GDM1 (cell line): ENCODE measurements around the gene RNF208.
"Not testable (repeated sequence)": the region's sequence is repeated elsewhere in the genome, so short reads cannot be mapped to it uniquely, and the experiment has no call there.

Experiments
- DNase-seq: peaks from one replicate; lab custom pipeline; 2025; lab: John Stamatoyannopoulos, UW

The RNF208 gene

DNA sequence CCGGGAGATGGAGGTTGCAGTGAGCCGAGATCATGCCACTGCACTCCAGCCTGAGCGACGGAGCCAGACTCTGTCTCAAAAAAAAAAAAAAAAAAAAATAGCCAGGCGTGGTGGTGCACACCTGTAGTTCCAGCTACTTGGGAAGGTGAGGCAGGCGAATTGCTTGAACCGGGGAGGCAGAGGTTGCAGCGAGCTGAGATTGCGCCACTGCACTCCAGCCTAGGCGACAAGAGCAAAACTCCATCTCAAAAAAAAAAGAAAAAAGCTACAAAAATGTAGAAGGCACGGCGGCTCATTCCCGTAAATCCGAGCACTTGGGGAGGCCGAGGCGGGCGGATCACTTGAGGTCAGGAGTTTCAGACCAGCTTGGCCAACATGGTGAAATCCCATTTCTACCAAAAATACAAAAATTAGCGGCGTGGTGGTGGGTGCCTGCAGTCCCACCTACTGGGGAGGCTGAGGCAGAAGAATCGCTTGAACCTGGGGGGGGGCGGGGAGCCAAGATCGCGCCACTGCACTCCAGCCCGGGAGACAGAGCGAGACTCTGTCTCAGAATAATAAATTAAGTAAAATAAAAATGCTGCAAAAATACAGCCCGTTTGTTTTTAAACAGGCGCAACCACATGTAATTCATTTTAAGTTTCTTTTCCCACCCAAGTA is 17.6 kb upstream of the RNF208 start:
- not testable (repeated sequence) for DNase-seq

DNA sequence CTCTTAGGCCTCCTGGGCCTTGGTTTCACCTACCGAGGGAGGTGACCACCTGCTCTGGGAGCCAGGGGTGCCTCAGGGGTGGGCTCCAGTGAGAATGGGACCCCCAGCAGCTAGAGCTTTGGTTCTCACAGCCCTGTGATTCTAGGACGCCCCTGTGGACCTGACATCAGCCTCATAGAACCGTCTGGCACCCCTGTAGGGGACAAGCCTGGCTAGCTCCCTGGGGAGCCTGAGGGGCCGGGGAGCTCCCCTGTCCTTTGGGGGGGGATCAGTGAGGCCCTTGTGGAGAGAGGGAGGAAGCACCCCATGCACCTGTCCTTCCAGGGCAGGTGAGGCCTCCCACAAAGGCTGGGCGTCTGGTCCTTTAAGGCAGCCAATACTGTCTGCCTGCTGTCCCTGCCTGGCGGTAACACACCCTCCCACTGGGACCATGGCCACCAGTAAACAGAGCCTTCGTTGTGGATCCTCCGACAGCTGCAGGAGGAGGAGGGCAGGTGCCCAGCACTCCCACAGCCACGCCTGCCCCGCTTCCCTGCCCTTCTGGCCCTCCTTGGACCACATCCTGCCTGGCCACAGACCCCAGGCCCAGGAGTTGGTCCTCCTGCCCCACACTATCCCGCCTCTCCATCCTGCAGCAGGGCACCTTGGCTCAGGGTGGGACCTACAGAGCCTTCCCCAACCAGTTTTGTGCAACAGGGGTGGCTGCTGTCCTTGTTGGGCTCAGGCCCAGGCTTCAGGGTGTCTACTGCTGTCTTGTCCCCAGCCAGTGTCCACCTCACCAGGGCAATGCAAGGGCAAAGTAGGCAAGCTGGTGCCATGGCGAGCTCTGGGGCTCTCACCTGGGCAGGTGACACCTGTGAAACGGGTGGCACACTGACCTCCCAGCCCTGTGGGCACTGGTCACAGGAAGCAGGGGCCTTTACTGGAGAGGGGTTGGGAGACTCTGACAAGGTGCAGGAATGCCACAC is 16.0 kb upstream of the RNF208 start:
- DNase-seq = no peak

DNA sequence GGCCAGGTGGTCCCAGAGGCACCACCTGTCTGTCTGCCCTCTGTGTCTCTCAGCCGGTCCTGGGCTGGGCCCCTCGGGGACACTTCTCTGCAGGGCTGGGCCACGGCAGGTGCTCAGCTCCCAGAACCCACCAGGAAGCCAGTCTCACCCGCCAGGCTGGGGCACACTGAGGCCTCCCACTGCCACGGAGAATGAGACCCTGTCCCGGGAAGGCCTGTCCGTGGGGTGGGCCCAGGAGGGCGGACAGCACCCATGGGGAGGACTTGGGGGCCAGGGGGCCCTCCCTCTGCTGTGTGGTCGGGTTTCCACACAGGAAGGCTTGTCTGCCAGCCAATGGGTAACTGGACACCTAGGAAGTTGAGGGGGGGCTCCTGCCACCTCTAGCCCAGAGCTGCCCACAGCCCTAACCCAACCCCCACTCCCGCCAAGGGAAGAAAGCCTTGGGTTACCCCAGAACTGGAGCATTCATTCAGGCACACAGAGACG is 14.9 kb upstream of the RNF208 start:
- no peak for DNase-seq

DNA sequence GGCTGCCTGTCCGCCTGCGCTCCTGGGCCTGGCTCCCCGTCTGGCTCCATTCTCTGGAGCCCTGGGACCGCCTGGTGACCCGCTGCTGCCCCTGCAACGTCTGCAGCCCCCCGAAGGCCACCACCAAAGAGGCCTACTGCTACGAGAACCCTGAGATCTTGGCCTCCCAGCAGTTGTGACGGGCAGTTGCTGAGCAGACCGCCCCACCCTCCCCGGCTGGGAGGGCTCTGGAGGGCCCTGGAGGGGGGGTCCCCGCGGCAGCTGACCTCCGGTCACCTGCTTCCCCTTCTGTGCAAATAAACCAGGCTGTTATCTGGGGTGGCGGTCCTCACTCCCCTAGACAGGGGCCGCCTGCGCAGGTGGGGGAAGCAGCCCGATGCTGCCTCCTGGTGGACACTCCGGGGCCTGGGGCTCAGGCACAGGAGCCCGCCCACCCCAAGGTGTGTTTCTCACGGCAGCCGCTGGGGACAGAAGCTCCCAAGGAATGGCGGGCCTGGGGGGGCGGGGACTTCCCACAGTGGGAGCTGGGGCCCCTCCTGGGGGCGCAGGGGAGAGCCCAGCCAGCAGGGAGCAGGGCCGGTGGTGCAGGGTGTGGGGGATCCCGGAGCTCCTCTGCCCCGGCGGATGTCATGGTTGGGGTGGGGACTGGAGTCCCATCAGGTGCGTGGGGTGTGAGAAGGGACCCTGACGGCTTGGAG is 14.3 kb upstream of the RNF208 start:
- DNase-seq = peak; percentile 77

DNA sequence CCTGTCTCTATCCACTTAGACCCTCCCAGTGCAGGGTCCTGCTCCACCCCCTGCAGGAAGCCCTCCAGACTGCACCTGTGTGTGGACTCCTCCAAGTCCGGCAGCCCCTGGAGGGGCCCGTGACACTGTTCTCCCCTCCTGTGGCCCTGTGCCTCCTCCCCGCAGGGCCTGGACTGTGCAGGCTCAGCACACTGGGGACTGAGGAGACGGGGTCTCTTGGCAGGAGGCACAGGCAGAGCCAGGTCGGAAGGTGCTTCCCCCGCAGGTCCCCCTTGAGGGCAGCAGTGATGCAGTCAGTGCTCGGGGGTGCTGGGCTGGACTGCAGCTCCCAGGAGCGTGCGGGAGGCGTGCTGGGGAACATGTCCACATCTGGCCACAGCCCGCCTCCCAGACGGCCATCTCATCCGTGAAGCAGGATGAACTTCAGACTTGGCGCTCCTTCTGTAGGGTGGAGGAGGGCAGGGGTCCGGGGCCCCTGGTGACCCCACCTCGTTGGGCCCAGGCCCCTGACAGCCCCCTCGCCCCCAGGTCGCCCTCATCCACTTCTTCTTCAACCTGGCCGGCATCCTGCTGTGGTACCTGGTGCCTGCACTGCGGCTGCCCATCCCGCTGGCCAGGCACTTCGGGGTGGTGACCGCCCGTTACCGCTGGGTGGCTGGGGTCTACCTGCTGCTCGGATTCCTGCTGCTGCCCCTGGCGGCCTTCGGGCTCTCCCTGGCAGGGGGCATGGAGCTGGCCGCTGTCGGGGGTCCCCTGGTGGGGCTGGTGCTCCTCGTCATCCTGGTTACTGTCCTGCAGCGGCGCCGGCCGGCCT is 13.6 kb upstream of the RNF208 start:
- no peak for DNase-seq

DNA sequence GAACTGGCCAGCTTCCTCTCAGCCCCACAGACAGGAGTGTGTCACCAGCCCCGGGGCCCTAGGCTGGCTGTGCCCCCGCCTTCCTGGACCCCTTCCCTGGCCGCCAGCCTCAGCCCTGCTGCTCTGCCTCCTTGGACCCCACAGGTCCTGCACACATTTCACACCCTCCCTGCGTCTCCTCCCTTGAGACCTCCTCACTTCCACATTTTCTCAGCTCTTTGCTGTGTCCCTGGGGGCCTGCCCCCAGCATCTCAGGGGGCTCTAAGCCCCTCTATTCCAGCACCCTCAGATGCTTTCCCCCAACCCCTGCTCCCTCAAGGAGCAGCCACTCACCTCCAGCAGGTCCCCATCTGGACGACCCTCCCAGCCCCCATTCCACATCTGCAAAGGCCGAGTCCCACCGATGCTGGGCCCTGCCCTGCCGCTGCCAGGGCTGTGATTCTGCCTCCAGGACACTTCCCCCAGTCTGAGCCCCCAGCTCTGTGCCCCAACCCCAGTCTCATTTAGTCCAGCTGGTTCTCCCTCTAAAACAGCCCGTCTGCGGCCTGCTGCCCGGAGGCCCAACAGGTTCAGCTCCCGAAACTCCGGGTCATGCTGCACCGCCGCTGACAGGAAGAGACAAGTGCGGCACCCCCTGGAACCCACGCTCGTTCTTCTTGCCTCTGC is 12.9 kb upstream of the RNF208 start:
- DNase-seq = no peak

DNA sequence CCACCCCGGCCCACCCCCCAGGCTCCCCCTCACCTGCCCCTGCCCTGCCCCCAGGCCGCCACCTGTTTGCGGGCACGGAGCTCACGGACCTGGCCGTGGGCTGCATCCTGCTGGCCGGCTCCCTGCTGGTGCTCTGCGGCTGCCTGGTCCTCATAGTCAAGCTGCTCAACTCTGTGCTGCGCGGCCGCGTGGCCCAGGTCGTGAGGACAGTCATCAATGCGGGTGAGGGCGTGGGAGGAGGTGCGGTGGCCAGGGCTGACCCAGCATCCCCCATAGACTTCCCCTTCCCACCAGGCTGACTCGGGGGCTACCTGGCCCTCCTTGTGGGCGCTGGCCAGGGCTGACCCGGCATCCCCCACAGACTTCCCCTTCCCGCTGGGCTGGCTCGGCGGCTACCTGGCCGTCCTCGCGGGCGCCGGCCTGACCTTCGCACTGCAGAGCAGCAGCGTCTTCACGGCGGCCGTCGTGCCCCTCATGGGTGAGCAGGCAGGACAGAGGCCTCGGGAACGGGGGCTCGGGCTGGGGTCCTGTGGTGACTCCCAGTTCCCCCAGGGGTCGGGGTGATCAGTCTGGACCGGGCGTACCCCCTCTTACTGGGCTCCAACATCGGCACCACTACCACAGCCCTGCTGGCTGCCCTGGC is 12.1 kb upstream of the RNF208 start:
- no peak for DNase-seq

DNA sequence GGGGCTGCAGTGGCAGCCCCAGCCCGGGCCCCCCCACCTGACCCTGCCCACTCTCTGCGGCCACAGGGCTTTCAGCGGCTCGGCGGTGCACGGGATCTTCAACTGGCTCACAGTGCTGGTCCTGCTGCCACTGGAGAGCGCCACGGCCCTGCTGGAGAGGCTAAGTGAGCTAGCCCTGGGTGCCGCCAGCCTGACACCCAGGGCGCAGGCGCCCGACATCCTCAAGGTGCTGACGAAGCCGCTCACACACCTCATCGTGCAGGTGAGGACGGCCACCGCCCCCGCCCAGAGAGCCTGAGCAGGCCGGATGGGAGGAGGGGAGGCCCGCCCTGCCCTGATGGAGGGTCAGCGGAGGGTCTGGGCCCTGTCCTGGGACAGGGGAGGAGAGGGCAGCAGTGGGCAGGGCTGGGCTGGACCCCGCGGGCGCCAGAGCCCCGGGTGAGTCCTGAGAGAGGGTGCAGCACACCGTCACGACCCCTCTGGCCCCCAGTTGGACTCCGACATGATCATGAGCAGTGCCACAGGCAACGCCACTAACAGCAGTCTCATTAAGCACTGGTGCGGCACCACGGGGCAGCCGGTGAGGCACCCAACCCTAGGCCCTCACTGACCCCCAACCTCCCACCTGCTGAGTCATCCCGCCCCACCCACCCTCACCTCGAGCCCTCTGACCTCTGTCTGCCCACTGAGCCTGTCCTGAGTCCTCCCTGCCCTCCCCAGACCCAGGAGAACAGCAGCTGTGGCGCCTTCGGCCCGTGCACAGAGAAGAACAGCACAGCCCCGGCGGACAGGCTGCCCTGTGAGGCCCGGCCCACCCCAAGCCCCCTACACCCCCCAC is 11.3 kb upstream of the RNF208 start:
- DNase-seq = no peak

DNA sequence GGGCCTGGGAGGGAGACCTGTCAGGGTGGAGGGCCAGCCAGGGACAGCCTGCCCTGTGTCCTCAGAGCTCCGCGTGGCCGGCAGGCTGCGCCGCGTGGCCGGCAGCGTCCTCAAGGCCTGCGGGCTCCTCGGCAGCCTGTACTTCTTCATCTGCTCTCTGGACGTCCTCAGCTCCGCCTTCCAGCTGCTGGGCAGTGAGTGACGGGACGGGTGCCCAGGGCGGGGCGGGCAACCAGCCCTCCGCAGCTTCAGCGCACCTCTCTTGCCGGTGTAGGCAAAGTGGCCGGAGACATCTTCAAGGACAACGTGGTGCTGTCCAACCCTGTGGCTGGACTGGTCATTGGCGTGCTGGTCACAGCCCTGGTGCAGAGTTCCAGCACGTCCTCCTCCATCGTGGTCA is 10.5 kb upstream of the RNF208 start:
- DNase-seq = no peak

DNA sequence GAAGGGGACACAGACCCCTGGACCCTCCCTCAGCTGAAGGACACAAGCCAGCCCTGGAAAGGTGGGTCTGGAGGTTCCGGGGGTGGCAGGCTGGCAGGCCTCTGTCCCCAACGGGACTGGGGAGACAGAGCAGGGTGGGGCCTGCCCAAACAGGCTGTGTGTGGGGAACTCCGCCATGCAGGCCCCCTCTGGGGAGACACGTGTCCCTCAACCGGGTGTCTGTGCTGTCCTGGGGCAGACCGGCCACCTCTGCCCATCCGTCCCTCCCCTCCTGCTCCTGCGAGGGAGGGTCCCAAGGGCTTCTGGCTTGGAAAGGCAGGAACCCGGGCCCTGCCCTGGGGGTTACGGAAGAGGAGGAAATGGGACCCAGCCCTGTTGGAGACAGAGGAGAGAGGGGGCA is 10.1 kb upstream of the RNF208 start:
- DNase-seq = no peak

DNA sequence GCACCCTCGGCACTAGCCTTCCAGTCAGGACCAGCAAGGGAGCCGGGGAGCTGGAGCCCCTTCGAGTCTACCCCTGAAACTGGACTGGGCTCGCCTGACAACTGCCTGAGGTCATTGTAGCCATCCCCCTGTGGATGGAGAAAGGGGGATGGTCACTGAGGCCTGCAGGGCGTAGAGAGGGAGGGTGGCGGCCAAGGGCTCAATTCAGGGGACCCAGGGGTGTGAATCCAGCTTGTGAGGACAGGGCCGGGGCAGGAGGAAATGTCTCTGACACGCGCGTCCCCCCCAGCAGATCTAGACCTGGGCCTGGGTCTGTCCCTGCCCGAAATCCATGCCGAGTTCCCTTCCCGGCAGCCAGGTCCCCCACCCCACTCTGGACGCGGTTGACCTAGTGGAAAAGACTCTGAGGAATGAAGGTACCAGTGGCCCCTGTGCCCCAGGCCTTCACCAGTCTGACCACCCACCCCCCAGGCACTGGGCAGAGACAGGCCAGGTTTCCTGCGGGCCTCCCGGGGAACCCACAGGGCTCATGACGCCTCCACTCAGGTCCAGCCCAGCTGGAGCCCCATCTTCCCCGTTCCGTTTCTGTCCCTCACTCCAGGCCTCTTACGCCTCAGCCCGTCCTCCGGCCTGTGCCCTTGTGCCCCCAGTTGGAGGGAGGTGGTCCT is 9.5 kb upstream of the RNF208 start:
- no peak for DNase-seq

DNA sequence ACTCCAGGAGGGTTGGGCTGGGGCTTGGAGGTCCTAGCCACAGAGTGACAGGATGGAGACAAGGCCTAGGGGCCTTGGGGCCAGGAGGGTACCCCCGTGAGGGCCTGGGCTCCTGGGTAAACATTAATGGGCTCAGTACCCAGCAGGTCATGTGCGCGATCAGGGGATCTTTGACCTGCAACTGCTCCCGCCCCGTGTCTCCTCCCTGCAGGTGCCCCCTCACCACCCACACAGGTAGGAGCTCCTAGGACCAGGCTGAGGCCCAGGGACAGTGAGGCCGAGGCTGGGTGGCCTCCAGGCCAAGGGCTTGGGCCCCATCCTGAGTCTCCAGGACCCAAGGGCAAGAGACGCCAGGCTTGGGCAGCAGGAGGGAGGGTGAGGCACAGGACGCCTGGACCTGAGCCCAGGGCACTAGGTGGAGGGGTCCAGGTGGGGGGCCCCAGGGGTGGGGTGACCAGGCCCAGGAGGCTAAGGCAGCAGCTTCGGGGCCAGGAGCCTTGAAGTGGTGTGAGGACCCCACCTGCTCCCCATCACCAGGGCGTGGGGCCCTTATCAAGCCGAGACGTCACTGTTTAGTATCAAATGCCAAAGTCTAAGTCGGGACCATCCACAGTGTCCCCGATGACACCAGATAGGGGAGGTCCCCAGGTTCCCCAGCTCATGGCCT is 8.8 kb upstream of the RNF208 start, which contains the start of gene SLC34A3:
TSS of gene SLC34A3 (plus strand) at position 197 of the 667 bp plus-strand sequence. CDS start 802 bp downstream, outside the sequence.
- no peak for DNase-seq

DNA sequence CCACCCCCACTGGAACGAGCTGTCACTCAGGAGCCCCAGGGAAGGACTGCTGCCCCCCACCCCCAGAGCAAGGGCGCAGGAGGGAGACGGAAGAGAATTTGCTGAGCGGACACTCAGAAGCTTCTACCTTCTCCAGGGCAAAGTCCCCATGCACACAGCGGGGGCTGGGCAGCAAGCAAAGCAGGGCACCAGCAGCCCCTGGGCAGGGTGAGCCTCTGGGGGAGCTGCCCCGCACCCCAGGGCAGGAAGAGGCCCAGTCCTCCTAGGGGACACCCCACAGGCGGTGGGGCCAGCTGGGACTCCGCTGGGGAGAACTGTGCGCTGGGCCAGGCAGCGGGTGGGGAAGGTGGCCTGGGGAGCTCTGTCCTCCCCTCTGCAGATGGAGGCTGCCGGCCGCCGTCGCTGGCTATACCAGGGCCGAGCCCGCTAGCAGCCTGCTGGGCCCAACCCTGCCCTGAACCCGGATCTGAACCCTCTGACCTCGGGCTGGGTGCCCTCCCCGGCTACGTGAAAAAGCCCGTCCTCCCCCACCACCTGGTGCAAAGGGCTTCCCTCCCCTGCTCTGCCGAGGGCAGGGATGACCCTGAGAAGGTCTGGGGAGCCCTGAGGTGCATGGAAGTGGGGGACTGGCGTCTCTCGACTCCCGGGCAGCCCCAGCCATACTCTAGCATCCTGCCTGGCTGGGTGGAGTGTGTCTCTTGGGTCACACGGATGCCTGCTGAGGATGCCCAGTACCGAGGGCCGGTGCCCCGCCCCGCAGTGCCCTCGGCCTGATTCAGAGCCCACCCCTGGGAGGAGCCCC is 8.1 kb upstream of the RNF208 start:
- no peak for DNase-seq

DNA sequence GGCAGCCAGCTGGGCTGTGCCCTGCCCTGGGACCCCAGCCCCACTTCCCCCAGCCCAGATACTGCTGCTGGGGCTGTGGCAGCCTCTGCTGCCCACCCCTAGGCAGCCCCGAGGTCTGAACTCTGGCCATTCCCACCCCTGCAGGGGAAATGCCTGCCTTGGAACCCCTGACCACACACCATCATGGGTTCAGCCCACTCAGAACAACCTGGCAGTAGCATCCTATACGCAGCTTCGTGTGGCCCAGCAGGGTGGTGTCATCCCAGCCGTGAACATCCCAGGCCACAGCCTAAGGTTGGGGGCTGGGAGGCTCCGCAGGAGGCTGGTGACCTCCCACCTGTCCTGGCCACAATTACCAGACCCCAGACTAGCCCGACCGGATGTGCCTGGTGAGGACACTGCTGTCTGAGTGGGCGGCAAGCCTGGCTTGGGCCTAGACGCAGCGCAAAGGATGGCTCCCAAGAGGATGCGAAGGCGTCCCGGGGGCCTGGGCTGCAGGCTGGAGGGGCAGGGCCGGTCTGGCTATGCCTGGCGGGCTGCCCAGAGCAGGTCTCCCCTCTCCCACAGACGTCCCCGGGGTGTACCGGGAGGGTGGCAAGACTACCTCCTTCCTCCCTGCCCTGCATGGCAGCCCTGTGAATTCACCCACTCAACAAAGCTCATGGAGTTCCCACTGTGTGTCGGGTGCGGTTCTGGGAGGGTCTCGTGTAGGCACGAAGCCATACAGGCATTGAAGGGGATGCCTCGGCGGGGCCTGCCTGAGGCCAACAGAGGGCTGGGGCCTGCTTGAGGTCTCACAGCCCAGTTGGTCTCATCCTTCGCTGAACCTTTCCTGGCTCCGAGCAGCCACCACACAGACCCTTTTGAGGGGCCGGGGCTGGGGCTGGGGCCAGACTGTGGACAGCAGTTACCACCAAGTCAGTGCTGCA is 7.2 kb upstream of the RNF208 start:
- DNase-seq = no peak

DNA sequence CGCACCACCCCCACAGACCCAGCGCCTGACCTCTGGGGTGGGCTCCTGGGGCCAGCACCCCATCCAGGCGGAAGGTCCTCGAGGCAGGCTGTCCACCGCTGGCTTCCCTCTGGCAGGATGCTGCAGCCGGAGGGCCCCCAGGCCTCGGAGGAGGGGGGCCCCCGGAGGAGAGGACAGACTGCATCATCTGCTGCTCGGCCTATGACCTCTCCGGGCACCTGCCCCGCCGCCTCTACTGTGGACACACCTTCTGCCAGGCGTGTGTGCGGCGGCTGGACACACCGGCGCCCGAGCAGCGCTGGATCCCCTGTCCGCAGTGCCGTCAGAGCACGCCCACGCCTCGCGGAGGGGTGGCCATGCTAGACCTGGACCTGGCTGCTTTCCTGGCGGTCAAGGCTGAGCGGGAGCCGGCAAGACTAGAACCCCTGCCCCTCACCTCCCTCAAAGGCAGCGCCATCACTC is 6.5 kb upstream of the RNF208 start:
- DNase-seq = no peak

DNA sequence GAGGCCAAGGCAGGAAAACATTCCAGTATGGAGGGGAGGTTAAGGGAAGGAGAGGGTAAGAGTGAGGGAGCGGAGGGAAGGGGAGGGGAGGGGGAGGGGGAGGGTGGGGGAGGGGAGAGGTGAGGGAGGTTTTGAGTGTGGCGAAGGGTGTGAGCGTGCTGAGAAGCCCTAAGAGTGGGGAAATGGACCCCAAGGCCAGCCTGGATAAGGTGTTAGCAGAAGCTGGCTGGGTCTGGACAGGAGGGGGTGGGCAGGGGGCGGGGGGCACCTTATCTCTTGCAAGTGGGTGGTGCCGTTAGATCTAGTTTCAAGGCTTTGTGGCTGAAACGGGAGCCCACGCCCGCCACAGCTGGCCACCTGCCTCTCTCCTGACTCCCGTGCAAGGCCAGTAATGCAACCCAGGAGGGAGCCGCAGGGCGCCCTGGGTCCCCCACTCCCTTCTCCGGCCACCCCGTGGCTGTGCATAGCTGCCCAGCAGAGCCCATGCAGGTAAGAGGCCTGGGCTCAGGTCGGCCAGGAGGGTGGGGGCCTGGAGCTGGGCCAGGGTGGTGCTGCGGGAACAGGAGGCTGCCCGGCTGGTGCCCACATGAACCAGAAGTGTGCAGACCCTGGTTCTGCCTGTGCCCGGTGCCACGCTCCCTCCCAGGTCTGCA is 5.9 kb upstream of the RNF208 start:
- DNase-seq = no peak
